ENCODE results near the gene BTBD9. TPM values are rescaled to one million over a fixed set of nuclear protein-coding genes. Genes with fewer than 3 reads are reported as not detected.

Gene BTBD9
- total RNA-seq, 1 donor from 2014 or later = 49.7 TPM

DNA sequence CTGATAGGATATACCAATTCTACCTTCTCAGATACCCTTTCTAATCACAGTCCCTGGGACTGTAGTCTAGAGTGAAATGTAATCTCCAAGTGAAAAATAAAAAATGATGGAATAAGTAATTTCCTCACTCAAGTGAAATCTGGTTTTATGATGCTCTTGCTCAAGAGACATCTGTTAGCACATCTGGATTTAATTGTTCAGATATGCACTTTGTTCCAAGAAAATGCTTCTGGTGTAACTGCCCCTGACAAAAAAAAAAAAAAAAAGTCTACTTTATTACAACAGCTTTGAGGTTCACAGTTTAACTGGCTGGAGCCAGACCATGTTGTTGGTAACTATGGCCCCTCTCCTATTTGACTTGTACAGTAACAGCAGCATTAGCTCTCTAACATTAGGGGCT lies 251.8 kb downstream of the BTBD9 start:
- H3K9me3 ChIP-seq = no peaks in the 10 kb centered on the region
- H3K4me1 ChIP-seq = no peaks in the 10 kb centered on the region
- no peak overlapping the region for H3K4me3 ChIP-seq
- DNase-seq = no peak
- no peaks in the 10 kb centered on the region for H3K36me3 ChIP-seq
- no peak overlapping the region for H3K27ac ChIP-seq
- intact Hi-C loops (cut with DNase I) = no loop called here
- no peak for ATAC-seq
- TF ChIP-seq, protein P1, sequence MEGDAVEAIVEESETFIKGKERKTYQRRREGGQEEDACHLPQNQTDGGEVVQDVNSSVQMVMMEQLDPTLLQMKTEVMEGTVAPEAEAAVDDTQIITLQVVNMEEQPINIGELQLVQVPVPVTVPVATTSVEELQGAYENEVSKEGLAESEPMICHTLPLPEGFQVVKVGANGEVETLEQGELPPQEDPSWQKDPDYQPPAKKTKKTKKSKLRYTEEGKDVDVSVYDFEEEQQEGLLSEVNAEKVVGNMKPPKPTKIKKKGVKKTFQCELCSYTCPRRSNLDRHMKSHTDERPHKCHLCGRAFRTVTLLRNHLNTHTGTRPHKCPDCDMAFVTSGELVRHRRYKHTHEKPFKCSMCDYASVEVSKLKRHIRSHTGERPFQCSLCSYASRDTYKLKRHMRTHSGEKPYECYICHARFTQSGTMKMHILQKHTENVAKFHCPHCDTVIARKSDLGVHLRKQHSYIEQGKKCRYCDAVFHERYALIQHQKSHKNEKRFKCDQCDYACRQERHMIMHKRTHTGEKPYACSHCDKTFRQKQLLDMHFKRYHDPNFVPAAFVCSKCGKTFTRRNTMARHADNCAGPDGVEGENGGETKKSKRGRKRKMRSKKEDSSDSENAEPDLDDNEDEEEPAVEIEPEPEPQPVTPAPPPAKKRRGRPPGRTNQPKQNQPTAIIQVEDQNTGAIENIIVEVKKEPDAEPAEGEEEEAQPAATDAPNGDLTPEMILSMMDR (IDR thresholded peaks at IDR 0.05) = no peak
- no peaks in the 10 kb centered on the region for H3K27me3 ChIP-seq (ENCODE audit: low read depth)

DNA sequence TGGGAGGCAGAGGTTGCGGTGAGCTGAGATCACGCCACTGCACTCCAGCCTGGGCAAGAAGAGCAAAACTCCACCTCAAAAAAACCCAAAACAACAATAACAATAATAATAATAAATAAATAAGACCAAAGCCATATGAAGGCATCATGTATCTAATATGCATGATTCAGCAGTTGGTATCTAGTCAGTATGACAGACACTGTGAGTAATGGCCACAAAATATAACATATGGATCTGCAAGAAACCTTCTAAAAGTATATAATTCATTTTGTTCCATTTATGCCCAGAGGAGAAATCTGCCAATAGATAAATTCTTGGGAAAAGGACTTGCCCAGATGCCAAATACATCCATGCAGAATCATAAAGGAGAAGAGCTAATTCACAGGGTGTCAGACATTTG lies 252.3 kb downstream of the BTBD9 start:
- Histone ChIP-seq H3K4me1 (no peaks in the 10 kb centered on the region), H3K36me3 (no peaks in the 10 kb centered on the region), H3K4me3 (no peak overlapping the region), H3K27ac (no peak overlapping the region), H3K9me3 (no peaks in the 10 kb centered on the region), H3K27me3 (ENCODE audit: low read depth) (no peaks in the 10 kb centered on the region)
- DNase-seq (no peak), ATAC-seq (no peak)
- intact Hi-C loops (cut with DNase I) = no loop called here
- TF ChIP-seq, protein P1 (IDR thresholded peaks at IDR 0.05) = no peak

GRCh38 chr6:38378801-38379200 lies 260.9 kb downstream of the BTBD9 start:
- intact Hi-C loops (cut with DNase I) = no loop called here
- TF ChIP-seq, protein P1 (IDR thresholded peaks at IDR 0.05) = no peak
- Histone ChIP-seq H3K36me3 (no peaks in the 10 kb centered on the region), H3K9me3 (no peaks in the 10 kb centered on the region), H3K4me1 (no peaks in the 10 kb centered on the region), H3K4me3 (no peak overlapping the region), H3K27ac (no peak overlapping the region), H3K27me3 (ENCODE audit: low read depth) (no peaks in the 10 kb centered on the region)
- ATAC-seq (no peak), DNase-seq (no peak)

DNA sequence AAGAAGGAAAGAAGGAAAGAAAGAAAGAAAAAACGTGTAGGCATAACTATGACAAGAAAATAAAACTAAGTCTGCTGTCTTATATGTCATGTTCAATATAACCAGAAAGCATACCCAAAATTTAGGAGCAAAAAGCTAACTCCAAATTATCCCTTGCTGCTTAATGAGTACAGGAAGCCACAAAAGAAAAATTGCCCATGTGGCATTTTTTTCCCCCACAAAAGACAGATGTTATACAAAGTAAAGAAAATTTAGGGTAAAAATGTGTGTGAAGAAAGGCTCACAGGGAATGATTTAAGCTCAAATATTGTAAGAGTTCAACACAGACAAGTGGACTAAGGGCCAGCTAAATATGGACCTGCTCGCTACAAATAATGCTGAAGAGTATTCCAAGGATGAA lies 263.8 kb downstream of the BTBD9 start:
- Histone ChIP-seq H3K4me3 (no peak overlapping the region), H3K27me3 (ENCODE audit: low read depth) (no peaks in the 10 kb centered on the region)

GRCh38 chr6:38375341-38375740 lies 264.4 kb downstream of the BTBD9 start:
- H3K36me3 ChIP-seq = no peaks in the 10 kb centered on the region
- H3K27ac ChIP-seq = no peak overlapping the region
- H3K4me1 ChIP-seq = no peaks in the 10 kb centered on the region
- TF ChIP-seq, protein P1 (IDR thresholded peaks at IDR 0.05) = no peak
- intact Hi-C loops (cut with DNase I) = no loop called here
- no peak for DNase-seq
- no peaks in the 10 kb centered on the region for H3K9me3 ChIP-seq
- no peak for ATAC-seq
- H3K27me3 ChIP-seq (ENCODE audit: low read depth) = no peaks in the 10 kb centered on the region
- no peak overlapping the region for H3K4me3 ChIP-seq

More for the DNA sequence above, 263.8 kb downstream of the BTBD9 start:
- ATAC-seq (no peak), DNase-seq (no peak)
- H3K27ac ChIP-seq = no peak overlapping the region
- TF ChIP-seq, protein P1 (IDR thresholded peaks at IDR 0.05) = no peak
- intact Hi-C loops (cut with DNase I) = no loop called here
- no peaks in the 10 kb centered on the region for H3K4me1 ChIP-seq
- no peaks in the 10 kb centered on the region for H3K9me3 ChIP-seq
- no peaks in the 10 kb centered on the region for H3K36me3 ChIP-seq

GRCh38 chr6:38371881-38372280 lies 267.8 kb downstream of the BTBD9 start:
- TF ChIP-seq, protein P1 (IDR thresholded peaks at IDR 0.05) = no peak
- no peak for ATAC-seq

More at GRCh38 chr6:38371881-38372280, 267.8 kb downstream of the BTBD9 start:
- H3K4me1 ChIP-seq = no peaks in the 10 kb centered on the region
- no peak overlapping the region for H3K27ac ChIP-seq
- no peaks in the 10 kb centered on the region for H3K9me3 ChIP-seq
- no peak for DNase-seq
- no peak overlapping the region for H3K4me3 ChIP-seq
- H3K27me3 ChIP-seq (ENCODE audit: low read depth) = no peaks in the 10 kb centered on the region
- H3K36me3 ChIP-seq = no peaks in the 10 kb centered on the region
- intact Hi-C loops (cut with DNase I) = no loop called here
